ENCODE data around the gene MARCHF6. TPM values are rescaled to one million over a fixed set of nuclear protein-coding genes. Genes with fewer than 3 reads are reported as not detected.

Gene MARCHF6, protein sequence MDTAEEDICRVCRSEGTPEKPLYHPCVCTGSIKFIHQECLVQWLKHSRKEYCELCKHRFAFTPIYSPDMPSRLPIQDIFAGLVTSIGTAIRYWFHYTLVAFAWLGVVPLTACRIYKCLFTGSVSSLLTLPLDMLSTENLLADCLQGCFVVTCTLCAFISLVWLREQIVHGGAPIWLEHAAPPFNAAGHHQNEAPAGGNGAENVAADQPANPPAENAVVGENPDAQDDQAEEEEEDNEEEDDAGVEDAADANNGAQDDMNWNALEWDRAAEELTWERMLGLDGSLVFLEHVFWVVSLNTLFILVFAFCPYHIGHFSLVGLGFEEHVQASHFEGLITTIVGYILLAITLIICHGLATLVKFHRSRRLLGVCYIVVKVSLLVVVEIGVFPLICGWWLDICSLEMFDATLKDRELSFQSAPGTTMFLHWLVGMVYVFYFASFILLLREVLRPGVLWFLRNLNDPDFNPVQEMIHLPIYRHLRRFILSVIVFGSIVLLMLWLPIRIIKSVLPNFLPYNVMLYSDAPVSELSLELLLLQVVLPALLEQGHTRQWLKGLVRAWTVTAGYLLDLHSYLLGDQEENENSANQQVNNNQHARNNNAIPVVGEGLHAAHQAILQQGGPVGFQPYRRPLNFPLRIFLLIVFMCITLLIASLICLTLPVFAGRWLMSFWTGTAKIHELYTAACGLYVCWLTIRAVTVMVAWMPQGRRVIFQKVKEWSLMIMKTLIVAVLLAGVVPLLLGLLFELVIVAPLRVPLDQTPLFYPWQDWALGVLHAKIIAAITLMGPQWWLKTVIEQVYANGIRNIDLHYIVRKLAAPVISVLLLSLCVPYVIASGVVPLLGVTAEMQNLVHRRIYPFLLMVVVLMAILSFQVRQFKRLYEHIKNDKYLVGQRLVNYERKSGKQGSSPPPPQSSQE
- total RNA-seq, result 47.0 and 69.9 TPM in 2 replicates

DNA sequence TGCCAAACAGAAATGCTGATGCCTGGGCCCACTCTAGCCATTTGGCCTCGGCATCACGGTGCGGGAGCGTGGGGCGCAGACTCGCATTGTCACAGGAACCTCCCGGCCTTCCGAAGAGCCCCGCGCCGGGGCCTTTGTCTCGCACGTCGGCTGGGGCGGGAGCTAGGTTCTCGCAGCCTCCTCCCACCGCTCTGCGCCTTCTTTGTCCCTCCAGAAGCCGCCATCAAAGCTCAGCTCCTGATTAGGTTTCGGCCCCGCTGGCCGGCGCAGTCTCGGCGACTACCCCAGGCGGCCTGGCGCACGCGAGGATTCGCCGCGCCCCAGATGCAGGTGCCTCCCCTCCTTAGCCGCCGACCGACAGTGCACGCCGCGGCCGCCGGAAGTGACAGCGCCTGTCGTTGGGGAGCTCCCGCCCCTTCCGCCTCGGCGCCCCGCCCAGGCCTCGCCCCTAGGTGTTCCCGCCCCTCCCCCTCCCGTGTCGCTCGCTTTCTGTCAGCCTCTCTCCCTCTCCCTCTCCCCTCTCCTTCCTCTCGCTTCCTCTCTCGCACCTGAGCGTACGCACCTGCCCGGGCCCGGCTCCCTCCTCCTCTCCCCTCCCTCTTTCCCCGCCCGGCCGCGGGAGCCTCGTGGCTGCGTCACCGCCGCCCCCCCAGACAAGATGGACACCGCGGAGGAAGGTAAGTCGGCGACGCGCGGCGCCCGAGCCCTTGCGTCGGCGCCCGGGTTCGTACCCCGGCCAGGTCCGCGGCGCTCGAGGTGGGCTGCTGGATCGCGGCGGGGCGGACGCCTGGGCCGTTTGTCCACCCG is at the start of gene MARCHF6:
MARCHF6 (plus strand) TSS at position 455 of the 807 bp plus-strand sequence; CDS start at position 659, 204 bp downstream.

DNA sequence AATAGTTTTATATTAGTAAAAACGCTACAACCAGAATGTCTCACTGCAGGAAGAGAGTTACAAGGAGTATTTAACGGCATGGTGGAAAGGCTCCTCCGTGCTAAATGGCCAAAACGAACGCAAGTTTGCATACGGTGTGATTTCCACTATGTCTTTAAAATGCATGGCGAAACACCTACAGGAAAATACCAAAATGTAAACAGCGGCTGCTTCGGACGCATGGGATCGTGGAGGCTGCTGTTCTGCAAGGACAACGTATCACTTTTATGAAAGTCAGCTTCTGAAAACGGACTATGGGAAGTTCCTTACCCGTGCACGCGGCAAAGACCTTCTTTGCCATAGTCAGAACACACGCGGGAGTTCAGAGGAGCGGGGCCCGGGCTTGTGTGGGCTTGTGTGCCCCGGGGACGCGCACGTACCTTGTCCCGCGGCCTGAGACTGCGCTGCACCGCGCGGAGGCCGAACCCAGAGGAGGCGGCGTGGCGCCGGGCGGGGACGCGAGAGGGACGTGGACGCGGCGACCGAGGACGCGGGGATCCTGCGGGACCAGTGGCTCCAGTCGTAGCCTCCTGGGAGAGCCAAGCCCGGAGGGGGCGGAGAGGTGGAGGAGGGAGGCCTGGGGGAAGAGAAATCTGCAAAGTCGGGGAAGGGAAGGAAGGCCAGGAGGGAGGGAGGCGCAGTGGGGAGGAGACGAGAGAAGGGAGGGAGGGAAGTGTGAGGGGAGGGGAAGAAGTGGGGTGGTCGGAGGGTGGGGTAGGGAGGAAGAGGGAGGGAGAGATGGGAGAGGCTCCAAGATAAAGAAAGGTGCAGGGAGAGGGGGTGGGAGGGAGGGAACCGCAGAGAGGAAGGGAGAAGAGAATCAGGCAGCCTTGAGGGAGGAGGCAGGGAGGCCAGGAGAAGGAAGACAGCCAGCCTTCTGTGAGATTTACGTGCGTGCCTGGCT is 46.0 kb upstream of the MARCHF6 start, which contains the start of gene CMBL:
CMBL (minus strand) TSS at position 697 of the 943 bp plus-strand sequence. CDS start 17,140 bp downstream, outside the sequence.

Other genes starting within 250 kb of the MARCHF6 start
- gene ATPSCKMT, start 103.8 kb upstream of the MARCHF6 start, total RNA-seq, result 16.9 and 27.2 TPM in 2 replicates
- gene CCT5, start 103.4 kb upstream of the MARCHF6 start, total RNA-seq, result 370 and 921 TPM in 2 replicates
- gene CMBL, start 45.8 kb upstream of the MARCHF6 start, total RNA-seq, result 7.7 and 12.4 TPM in 2 replicates
- 0.28 and 0.38 TPM in 2 replicates for gene ROPN1L, start 88.2 kb downstream of the MARCHF6 start, total RNA-seq
- gene ANKRD33B, start 210.4 kb downstream of the MARCHF6 start, total RNA-seq, result 1.3 and 2.3 TPM in 2 replicates